ENCODE results near the gene AXIN1. TPM values are rescaled to one million over a fixed set of nuclear protein-coding genes. Genes with fewer than 3 reads are reported as not detected.

Gene AXIN1
- total RNA-seq, 1 donor from 2014 or later = 19.6 TPM

- H3K4me1 ChIP-seq = peaks cover 7% of the 10 kb centered on the region
- H3K79me2 ChIP-seq (ENCODE audit: low read depth) = peaks cover 6% of the 10 kb centered on the region
- no peak overlapping the region for H3K9ac ChIP-seq
- no peaks in the 10 kb centered on the region for H3K9me3 ChIP-seq (ENCODE audit: low read depth)
- peaks cover 26% of the 10 kb centered on the region for H4K20me1 ChIP-seq (ENCODE audit: low read depth)
- H3K36me3 Mint-ChIP-seq = peaks cover 2% of the 10 kb centered on the region
- H2AFZ ChIP-seq (replicated peaks) = no peak overlapping the region
- no peak overlapping the region for H3K27ac ChIP-seq
- H3K4me3 Mint-ChIP-seq = peak overlapping the region; percentile 83
- peaks cover 2% of the 10 kb centered on the region for H3K27me3 ChIP-seq
- no peak overlapping the region for H3K27ac Mint-ChIP-seq
- H3K27me3 Mint-ChIP-seq (ENCODE audit: insufficient read depth, low read depth) = peaks cover 5% of the 10 kb centered on the region
- H3K9me3 Mint-ChIP-seq = no peaks in the 10 kb centered on the region
- DNase-seq (ENCODE audit: low spot score) = no peak
- H3K4me1 Mint-ChIP-seq = peaks cover 23% of the 10 kb centered on the region
- H3K36me3 ChIP-seq = no peaks in the 10 kb centered on the region
- H3K4me2 ChIP-seq = peak overlapping the region; percentile 79
- H3F3A ChIP-seq (ENCODE audit: low read depth) = peaks cover 70% of the 10 kb centered on the region
- no peak for TF ChIP-seq EZH2 (IDR thresholded peaks at IDR 0.05)
- no peak for TF ChIP-seq CTCF (IDR thresholded peaks at IDR 0.05)
- TF ChIP-seq EZH2phosphoT487 (IDR thresholded peaks at IDR 0.05) = no peak
- no peak overlapping the region for H3K4me3 ChIP-seq
Measured at GRCh38 chr16:400061-400591, 47.6 kb upstream of the AXIN1 start.

GRCh38 chr16:399340-400019 is 47.0 kb upstream of the AXIN1 start:
- Histone ChIP-seq H3F3A (ENCODE audit: low read depth) (peaks cover 70% of the 10 kb centered on the region), H3K9me3 (ENCODE audit: low read depth) (no peaks in the 10 kb centered on the region), H3K79me2 (ENCODE audit: low read depth) (peaks cover 6% of the 10 kb centered on the region), H3K27me3 (peaks cover 2% of the 10 kb centered on the region), H2AFZ (replicated peaks) (no peak overlapping the region), H4K20me1 (ENCODE audit: low read depth) (peaks cover 26% of the 10 kb centered on the region), H3K36me3 (no peaks in the 10 kb centered on the region), H3K4me3 (no peak overlapping the region), H3K27ac (no peak overlapping the region), H3K9ac (no peak overlapping the region), H3K4me1 (peaks cover 7% of the 10 kb centered on the region), H3K4me2 (no peak overlapping the region)
- H3K4me3 Mint-ChIP-seq = peak overlapping the region; percentile 81
- no peak for DNase-seq (ENCODE audit: low spot score)
- TF ChIP-seq EZH2 (IDR thresholded peaks at IDR 0.05) = no peak
- TF ChIP-seq CTCF (IDR thresholded peaks at IDR 0.05) = no peak
- peaks cover 2% of the 10 kb centered on the region for H3K36me3 Mint-ChIP-seq
- H3K4me1 Mint-ChIP-seq = peaks cover 23% of the 10 kb centered on the region
- no peak overlapping the region for H3K27ac Mint-ChIP-seq
- no peaks in the 10 kb centered on the region for H3K9me3 Mint-ChIP-seq
- peaks cover 5% of the 10 kb centered on the region for H3K27me3 Mint-ChIP-seq (ENCODE audit: insufficient read depth, low read depth)

- TF ChIP-seq EZH2 (IDR thresholded peaks at IDR 0.05) (no peak), EZH2phosphoT487 (IDR thresholded peaks at IDR 0.05) (no peak), CTCF (IDR thresholded peaks at IDR 0.05) (no peak)
- no peak overlapping the region for H3K27ac Mint-ChIP-seq
- H3K9ac ChIP-seq = no peak overlapping the region
- peaks cover 5% of the 10 kb centered on the region for H3K27me3 Mint-ChIP-seq (ENCODE audit: insufficient read depth, low read depth)
- H3K9me3 Mint-ChIP-seq = no peaks in the 10 kb centered on the region
- H3K4me1 Mint-ChIP-seq = peaks cover 23% of the 10 kb centered on the region
- H3K4me3 ChIP-seq = no peak overlapping the region
- peak overlapping the region; percentile 81 for H3K4me3 Mint-ChIP-seq
- no peaks in the 10 kb centered on the region for H3K36me3 ChIP-seq
- peaks cover 7% of the 10 kb centered on the region for H3K4me1 ChIP-seq
- H2AFZ ChIP-seq (replicated peaks) = no peak overlapping the region
- no peak overlapping the region for H3K27ac ChIP-seq
- H3F3A ChIP-seq (ENCODE audit: low read depth) = peaks cover 70% of the 10 kb centered on the region
- H3K79me2 ChIP-seq (ENCODE audit: low read depth) = peaks cover 6% of the 10 kb centered on the region
- DNase-seq (ENCODE audit: low spot score) = peak; percentile 49
- H3K27me3 ChIP-seq = peaks cover 2% of the 10 kb centered on the region
- peaks cover 2% of the 10 kb centered on the region for H3K36me3 Mint-ChIP-seq
- H3K9me3 ChIP-seq (ENCODE audit: low read depth) = no peaks in the 10 kb centered on the region
- peaks cover 26% of the 10 kb centered on the region for H4K20me1 ChIP-seq (ENCODE audit: low read depth)
- no peak overlapping the region for H3K4me2 ChIP-seq
Measured at GRCh38 chr16:398561-399339, 46.2 kb upstream of the AXIN1 start.

Measured in neural progenitor cell (in vitro differentiated cells).